ENCODE data around the gene NVL.

The NVL gene

DNA sequence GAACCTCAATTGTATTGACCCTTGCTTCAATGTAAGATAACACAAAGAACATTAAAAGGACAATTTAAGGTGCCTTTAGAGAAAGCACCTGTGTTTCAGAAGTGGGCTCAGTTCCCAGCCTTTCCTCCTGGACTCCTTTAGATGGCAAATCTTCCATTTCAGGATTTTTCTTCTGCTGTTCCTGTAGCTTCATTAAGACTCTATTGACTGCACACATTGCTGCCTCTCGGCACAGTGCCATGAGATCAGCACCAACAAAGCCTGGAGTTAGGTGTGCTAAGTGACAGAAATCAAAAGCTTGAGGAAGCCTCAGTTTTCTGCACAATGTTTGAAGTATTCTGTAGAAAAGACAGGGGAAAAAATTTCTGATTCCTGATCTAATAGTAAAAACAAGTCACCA lies 40.6 kb downstream of the NVL start:
- H3K4me3 ChIP-seq (ENCODE audit: low read depth in 1 of 2, low read length in 2 of 2): no peak overlapping the region
- no peaks in the 10 kb centered on the region for H3K4me1 ChIP-seq (ENCODE audit: insufficient read depth, low read length)
- no peak overlapping the region for H3K9ac ChIP-seq (ENCODE audit: low read depth, low read length)
- no peaks in the 10 kb centered on the region for H3K9me3 ChIP-seq (ENCODE audit: insufficient read depth, low read length, severe bottlenecking)
- H3K27me3 ChIP-seq (ENCODE audit: insufficient read depth, low read length, poor library complexity): no peaks in the 10 kb centered on the region
- H3K4me2 ChIP-seq (ENCODE audit: insufficient read depth, low read length): no peak overlapping the region
- H3K27ac ChIP-seq (ENCODE audit: low read length): no peak overlapping the region
- ATAC-seq (ENCODE audit: insufficient read depth, low read depth) (no peak), DNase-seq (no peak)
- H3K36me3 ChIP-seq (ENCODE audit: insufficient read depth, low read length): peaks cover 60% of the 10 kb centered on the region
- no peak overlapping the region for H2AFZ ChIP-seq (ENCODE audit: low read depth, low read length)
- TF ChIP-seq, protein P1, sequence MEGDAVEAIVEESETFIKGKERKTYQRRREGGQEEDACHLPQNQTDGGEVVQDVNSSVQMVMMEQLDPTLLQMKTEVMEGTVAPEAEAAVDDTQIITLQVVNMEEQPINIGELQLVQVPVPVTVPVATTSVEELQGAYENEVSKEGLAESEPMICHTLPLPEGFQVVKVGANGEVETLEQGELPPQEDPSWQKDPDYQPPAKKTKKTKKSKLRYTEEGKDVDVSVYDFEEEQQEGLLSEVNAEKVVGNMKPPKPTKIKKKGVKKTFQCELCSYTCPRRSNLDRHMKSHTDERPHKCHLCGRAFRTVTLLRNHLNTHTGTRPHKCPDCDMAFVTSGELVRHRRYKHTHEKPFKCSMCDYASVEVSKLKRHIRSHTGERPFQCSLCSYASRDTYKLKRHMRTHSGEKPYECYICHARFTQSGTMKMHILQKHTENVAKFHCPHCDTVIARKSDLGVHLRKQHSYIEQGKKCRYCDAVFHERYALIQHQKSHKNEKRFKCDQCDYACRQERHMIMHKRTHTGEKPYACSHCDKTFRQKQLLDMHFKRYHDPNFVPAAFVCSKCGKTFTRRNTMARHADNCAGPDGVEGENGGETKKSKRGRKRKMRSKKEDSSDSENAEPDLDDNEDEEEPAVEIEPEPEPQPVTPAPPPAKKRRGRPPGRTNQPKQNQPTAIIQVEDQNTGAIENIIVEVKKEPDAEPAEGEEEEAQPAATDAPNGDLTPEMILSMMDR (IDR thresholded peaks at IDR 0.05; ENCODE audit: borderline replicate concordance, extremely low read depth, low read length, poor library complexity, severe bottlenecking): no peak
- no peak for TF ChIP-seq EZH2 (IDR thresholded peaks at IDR 0.05; ENCODE audit: borderline replicate concordance, low read depth, low read length, severe bottlenecking)
- H3K79me2 ChIP-seq (ENCODE audit: insufficient read depth, low read length): no peaks in the 10 kb centered on the region
- H4K20me1 ChIP-seq (ENCODE audit: insufficient read depth, low read length): no peaks in the 10 kb centered on the region

DNA sequence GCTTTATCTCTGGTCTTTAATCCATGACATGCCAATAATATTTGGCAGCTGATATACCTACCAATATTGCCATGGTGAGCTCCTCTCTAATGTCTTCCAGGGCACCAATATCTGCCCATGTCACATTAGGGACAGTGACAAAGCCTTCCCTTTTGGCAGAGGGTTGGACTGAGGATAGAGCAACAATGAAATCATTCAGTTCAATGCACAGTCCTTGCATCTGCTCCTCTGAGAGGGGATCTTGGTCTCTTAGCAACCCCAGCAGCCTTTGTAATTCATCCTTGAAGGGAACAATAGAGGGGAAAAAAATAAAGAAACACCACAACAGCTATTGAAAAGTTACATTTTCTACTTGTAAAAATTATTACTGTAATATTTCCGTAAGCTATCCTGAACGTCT lies 42.3 kb downstream of the NVL start:
- H3K9me3 ChIP-seq (ENCODE audit: insufficient read depth, low read length, severe bottlenecking): no peaks in the 10 kb centered on the region
- no peaks in the 10 kb centered on the region for H3K4me1 ChIP-seq (ENCODE audit: insufficient read depth, low read length)
- no peaks in the 10 kb centered on the region for H3K27me3 ChIP-seq (ENCODE audit: insufficient read depth, low read length, poor library complexity)
- no peak for TF ChIP-seq EZH2 (IDR thresholded peaks at IDR 0.05; ENCODE audit: borderline replicate concordance, low read depth, low read length, severe bottlenecking)
- TF ChIP-seq, protein P1 (IDR thresholded peaks at IDR 0.05; ENCODE audit: borderline replicate concordance, extremely low read depth, low read length, poor library complexity, severe bottlenecking): no peak
- no peak overlapping the region for H3K4me3 ChIP-seq (ENCODE audit: low read depth in 1 of 2, low read length in 2 of 2)
- H4K20me1 ChIP-seq (ENCODE audit: insufficient read depth, low read length): no peaks in the 10 kb centered on the region
- no peak overlapping the region for H3K27ac ChIP-seq (ENCODE audit: low read length)
- no peak for ATAC-seq (ENCODE audit: insufficient read depth, low read depth)
- H2AFZ ChIP-seq (ENCODE audit: low read depth, low read length): no peak overlapping the region
- H3K4me2 ChIP-seq (ENCODE audit: insufficient read depth, low read length): no peak overlapping the region
- H3K79me2 ChIP-seq (ENCODE audit: insufficient read depth, low read length): no peaks in the 10 kb centered on the region
- no peak for DNase-seq
- no peak overlapping the region for H3K9ac ChIP-seq (ENCODE audit: low read depth, low read length)
- H3K36me3 ChIP-seq (ENCODE audit: insufficient read depth, low read length): peaks cover 52% of the 10 kb centered on the region

DNA sequence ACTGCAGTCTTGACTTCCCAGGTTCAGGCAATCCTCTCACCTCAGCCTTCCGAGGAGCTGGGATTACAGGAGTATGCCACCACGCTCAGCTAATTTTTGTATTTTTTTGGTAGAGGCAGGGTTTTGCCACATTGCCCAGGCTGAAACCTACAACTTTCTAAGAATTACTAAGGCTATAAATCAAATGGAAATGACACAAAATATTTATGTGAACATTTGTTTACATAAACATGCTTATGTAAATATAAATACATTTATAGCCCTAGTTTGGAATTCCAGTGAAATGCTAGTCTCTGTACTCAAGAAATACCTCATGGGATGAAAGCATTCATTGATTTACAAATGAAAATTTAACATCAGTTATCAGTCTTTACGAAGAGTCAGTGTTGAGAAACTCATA lies 47.8 kb downstream of the NVL start:
- Histone ChIP-seq H3K27ac (ENCODE audit: low read length) (no peak overlapping the region), H3K27me3 (ENCODE audit: insufficient read depth, low read length, poor library complexity) (no peaks in the 10 kb centered on the region), H3K36me3 (ENCODE audit: insufficient read depth, low read length) (peaks cover 50% of the 10 kb centered on the region), H3K9ac (ENCODE audit: low read depth, low read length) (no peak overlapping the region), H3K4me1 (ENCODE audit: insufficient read depth, low read length) (no peaks in the 10 kb centered on the region), H3K79me2 (ENCODE audit: insufficient read depth, low read length) (no peaks in the 10 kb centered on the region), H3K4me3 (ENCODE audit: low read depth in 1 of 2, low read length in 2 of 2) (no peak overlapping the region), H3K9me3 (ENCODE audit: insufficient read depth, low read length, severe bottlenecking) (no peaks in the 10 kb centered on the region), H2AFZ (ENCODE audit: low read depth, low read length) (no peak overlapping the region), H4K20me1 (ENCODE audit: insufficient read depth, low read length) (no peaks in the 10 kb centered on the region), H3K4me2 (ENCODE audit: insufficient read depth, low read length) (no peak overlapping the region)
- no peak for DNase-seq
- ATAC-seq (ENCODE audit: insufficient read depth, low read depth): no peak
- TF ChIP-seq, protein P1 (IDR thresholded peaks at IDR 0.05; ENCODE audit: borderline replicate concordance, extremely low read depth, low read length, poor library complexity, severe bottlenecking): no peak
- no peak for TF ChIP-seq EZH2 (IDR thresholded peaks at IDR 0.05; ENCODE audit: borderline replicate concordance, low read depth, low read length, severe bottlenecking)

Data from DND-41 (cell line).